Peyer's patch (tissue), 4 donors: ENCODE measurements around the gene ZNF490.

ENCODE experiments used
- CTCF ChIP-seq, 6 experiments: fragments of 450-650 bp in 4 of 6; fragments of 200-600 bp in 2 of 6; sonication (generic) in 1 of 6; IDR thresholded peaks; one replicate each; pipeline ENCODE4 v1.5.1; 2017 to 2019; ENCODE audit warnings: antibody characterized with exemption in 6 of 6, mild to moderate bottlenecking in 3 of 6, moderate library complexity in 1 of 6
- POLR2A ChIP-seq, 2 donors: fragments of 450-650 bp; IDR thresholded peaks; one replicate each; pipeline ENCODE4 v1.5.1; 2017; ENCODE audit warnings: antibody characterized with exemption in 2 of 2, mild to moderate bottlenecking in 2 of 2, moderate library complexity in 2 of 2

- TF ChIP-seq POLR2A (IDR thresholded peaks at IDR 0.05) (no peak), CTCF (IDR thresholded peaks at IDR 0.05) (no peak)
These were observed 66.2 kb downstream of the ZNF490 start for GRCh38 chr19:12544401-12544876.
